Hepatocyte (in vitro differentiated cells): ENCODE measurements around the gene PRXL2B.

ENCODE experiments used
- CTCF ChIP-seq: fragments of 200-600 bp; sonication (generic); IDR thresholded peaks from 2 replicates; pipeline ENCODE4 v1.5.1; 2016; ENCODE audit warnings: antibody characterized with exemption, mild to moderate bottlenecking; ENCODE audit not compliant: poor library complexity
- EZH2 ChIP-seq: fragments of 200-600 bp; sonication (generic); IDR thresholded peaks from 2 replicates; pipeline ENCODE4 v1.6.1; 2016; ENCODE audit warnings: antibody characterized with exemption, mild to moderate bottlenecking, borderline replicate concordance
- EZH2phosphoT487 ChIP-seq: fragments of 200-600 bp; sonication (generic); IDR thresholded peaks from one replicate; pipeline ENCODE4 v1.6.1; 2018; ENCODE audit warnings: antibody characterized with exemption, mild to moderate bottlenecking, low read depth, moderate library complexity; ENCODE audit not compliant: unreplicated experiment, severe bottlenecking

- no peak for TF ChIP-seq CTCF
- no peak for TF ChIP-seq EZH2
- TF ChIP-seq EZH2phosphoT487 = no peak
These were observed 50.2 kb downstream of the PRXL2B start for GRCh38 chr1:2636733-2637132.
